Measurements from ENCODE around the gene MUSTN1. TPM values are rescaled to one million over a fixed set of nuclear protein-coding genes. Genes with fewer than 3 reads are reported as not detected.

MUSTN1 gene
- polyA plus RNA-seq, 3 donors = 0.29 to 13.7 TPM; not detected in 1

GRCh38 chr3:52790741-52791140 is 44.1 kb downstream of the MUSTN1 start:
- no peaks in the 10 kb centered on the region for H4K20me1 ChIP-seq (ENCODE audit: insufficient read depth, low read length)
- peaks cover 10 to 13% of the 10 kb centered on the region in 2 donors for H3K4me1 ChIP-seq (ENCODE audit: control insufficient read depth in 1 of 2, insufficient read depth in 2 of 2, low read length in 2 of 2)
- no peak overlapping the region for H3K9ac ChIP-seq (ENCODE audit: insufficient read depth, low read length, poor library complexity, severe bottlenecking)
- no peak overlapping the region for H3K27ac ChIP-seq (ENCODE audit: low read depth in 1 of 2, low read length in 2 of 2)
- H3K9me3 Mint-ChIP-seq = no peaks in the 10 kb centered on the region
- no peaks in the 10 kb centered on the region for H3K36me3 Mint-ChIP-seq
- H3K4me3 ChIP-seq (replicated peaks in 1 of 3; ENCODE audit: low read depth in 2 of 3, low read length in 3 of 3) = no peak overlapping the region
- H2AFZ ChIP-seq (ENCODE audit: insufficient read depth, low read depth, low read length, poor library complexity, severe bottlenecking) = no peak overlapping the region
- H3K27me3 Mint-ChIP-seq (ENCODE audit: low read depth in 3 of 3) = peaks cover 3 to 8% (median 7%) of the 10 kb centered on the region in 3 donors
- peak overlapping the region in 1 of 7 donors; percentile 48 for H3K27ac Mint-ChIP-seq
- no peak overlapping the region for H3K4me2 ChIP-seq (replicated peaks; ENCODE audit: extremely low read depth, low read length, poor library complexity, severe bottlenecking)
- WGBS (ENCODE audit: insufficient coverage) = 91% methylated on average over 8 of the region's 13 CpGs
- no peaks in the 10 kb centered on the region for H3K9me3 ChIP-seq (replicated peaks in 1 of 2; ENCODE audit: control insufficient read depth in 1 of 2, insufficient read depth in 1 of 2, low read length in 2 of 2)
- DNase-seq = no peak
- H3K4me1 Mint-ChIP-seq = peaks cover 8% of the 10 kb centered on the region
- no peak for TF ChIP-seq CTCF (IDR thresholded peaks at IDR 0.05)
- intact Hi-C loops (cut with micrococcal nuclease) = no loop called here
- H3K79me2 ChIP-seq (ENCODE audit: insufficient read depth, low read length) = no peaks in the 10 kb centered on the region
- H3K27me3 ChIP-seq (ENCODE audit: control insufficient read depth in 2 of 2, insufficient read depth in 2 of 2, low read length in 2 of 2) = no peaks in the 10 kb centered on the region
- no peaks in the 10 kb centered on the region for H3K36me3 ChIP-seq (replicated peaks in 1 of 2; ENCODE audit: control insufficient read depth in 1 of 2, insufficient read depth in 2 of 2, low read length in 2 of 2)
- H3K4me3 Mint-ChIP-seq = no peak overlapping the region

GRCh38 chr3:52790337-52790736 is 44.5 kb downstream of the MUSTN1 start:
- Histone ChIP-seq H2AFZ (ENCODE audit: insufficient read depth, low read depth, low read length, poor library complexity, severe bottlenecking) (no peak overlapping the region), H3K4me2 (replicated peaks; ENCODE audit: extremely low read depth, low read length, poor library complexity, severe bottlenecking) (no peak overlapping the region), H3K9me3 (replicated peaks in 1 of 2; ENCODE audit: control insufficient read depth in 1 of 2, insufficient read depth in 1 of 2, low read length in 2 of 2) (no peaks in the 10 kb centered on the region), H3K9ac (ENCODE audit: insufficient read depth, low read length, poor library complexity, severe bottlenecking) (no peak overlapping the region), H3K4me1 (ENCODE audit: control insufficient read depth in 1 of 2, insufficient read depth in 2 of 2, low read length in 2 of 2) (peaks cover 10 to 13% of the 10 kb centered on the region in 2 donors), H3K36me3 (replicated peaks in 1 of 2; ENCODE audit: control insufficient read depth in 1 of 2, insufficient read depth in 2 of 2, low read length in 2 of 2) (no peaks in the 10 kb centered on the region), H4K20me1 (ENCODE audit: insufficient read depth, low read length) (no peaks in the 10 kb centered on the region), H3K27ac (ENCODE audit: low read depth in 1 of 2, low read length in 2 of 2) (no peak overlapping the region), H3K79me2 (ENCODE audit: insufficient read depth, low read length) (no peaks in the 10 kb centered on the region), H3K27me3 (ENCODE audit: control insufficient read depth in 2 of 2, insufficient read depth in 2 of 2, low read length in 2 of 2) (no peaks in the 10 kb centered on the region), H3K4me3 (replicated peaks in 1 of 3; ENCODE audit: low read depth in 2 of 3, low read length in 3 of 3) (no peak overlapping the region)
- WGBS (ENCODE audit: insufficient coverage) = 97% methylated on average over 7 of the region's 7 CpGs
- intact Hi-C loops (cut with micrococcal nuclease) = no loop called here
- Mint-ChIP-seq H3K36me3 (no peaks in the 10 kb centered on the region), H3K27me3 (ENCODE audit: low read depth in 3 of 3) (peaks cover 3 to 10% (median 7%) of the 10 kb centered on the region in 3 donors), H3K4me1 (peaks cover 8% of the 10 kb centered on the region), H3K27ac (no peak overlapping the region), H3K4me3 (no peak overlapping the region), H3K9me3 (no peaks in the 10 kb centered on the region)
- no peak for TF ChIP-seq CTCF (IDR thresholded peaks at IDR 0.05)
- no peak for DNase-seq

Measured in CD14-positive monocyte (primary cell).